ENCODE results near the gene OXSR1.

OXSR1 gene

GRCh38 chr3:38264779-38265178, 99.4 kb downstream of the OXSR1 start:
- H4K91ac ChIP-seq (ENCODE audit: low read depth, low read length, poor library complexity), result no peak overlapping the region
- no peaks in the 10 kb centered on the region for H3K27me3 ChIP-seq (ENCODE audit: control insufficient read depth in 3 of 3, insufficient read depth in 3 of 3, low read depth in 1 of 3, low read length in 3 of 3)
- H3K36me3 ChIP-seq (replicated peaks in 1 of 2; ENCODE audit: control insufficient read depth in 2 of 2, insufficient read depth in 2 of 2, low read length in 2 of 2), result peaks cover 2% of the 10 kb centered on the region in 2 donors
- peaks cover 0 to 10% of the 10 kb centered on the region in 2 donors for H3K9me3 ChIP-seq (replicated peaks in 1 of 2; ENCODE audit: control insufficient read depth in 2 of 2, insufficient read depth in 1 of 2, low read depth in 1 of 2, low read length in 2 of 2)
- H2BK15ac ChIP-seq (ENCODE audit: low read length), result no peak overlapping the region
- H3K4me3 ChIP-seq (ENCODE audit: low read length in 2 of 2), result no peak overlapping the region
- H3K4me2 ChIP-seq (ENCODE audit: insufficient read depth, low read length, poor library complexity, severe bottlenecking), result no peak overlapping the region
- peaks cover 7 to 10% of the 10 kb centered on the region in 2 donors for H3K4me1 ChIP-seq (ENCODE audit: control insufficient read depth in 2 of 2, insufficient read depth in 1 of 2, low read depth in 1 of 2, low read length in 2 of 2)
- H3K9ac ChIP-seq (ENCODE audit: low read depth, low read length, poor library complexity), result no peak overlapping the region
- H4K8ac ChIP-seq (ENCODE audit: low read depth, low read length), result no peak overlapping the region
- no peaks in the 10 kb centered on the region for H3K79me1 ChIP-seq (ENCODE audit: low read depth, low read length)
- no peak overlapping the region for H3K27ac ChIP-seq (replicated peaks; ENCODE audit: low read length)
- H3K14ac ChIP-seq (ENCODE audit: low read length), result no peak overlapping the region
- no CpG with 5 or more reads among the region's 1 CpG for WGBS, 2 donors (ENCODE audit: extremely low coverage in 2 of 2, insufficient read length in 2 of 2, insufficient replicate concordance in 1 of 2)
- no peak overlapping the region for H3K4ac ChIP-seq (ENCODE audit: low read length)
- H2BK12ac ChIP-seq (ENCODE audit: low read length), result no peak overlapping the region
- no peak overlapping the region for H2AFZ ChIP-seq (ENCODE audit: low read length)
- no peak overlapping the region for H2BK5ac ChIP-seq (ENCODE audit: low read length)
- no peak overlapping the region for H2BK120ac ChIP-seq (ENCODE audit: low read depth, low read length)
- H2AK5ac ChIP-seq (ENCODE audit: low read depth, low read length), result no peak overlapping the region
- no peak overlapping the region for H3K18ac ChIP-seq (ENCODE audit: low read length)
- DNase-seq (ENCODE audit: low spot score), result no peak
- no peak overlapping the region for H3K23ac ChIP-seq (ENCODE audit: low read depth, low read length, poor library complexity)

GRCh38 chr3:38265604-38266307, 100.4 kb downstream of the OXSR1 start, which contains the start of gene SLC22A13:
Gene SLC22A13, plus strand, starts transcription at chr3:38265812. Its CDS starts 49 bp downstream, at chr3:38265861.
- Histone ChIP-seq H2AFZ (ENCODE audit: low read length) (no peak within 1 kb of the TSS), H4K8ac (ENCODE audit: low read depth, low read length) (no peak within 1 kb of the TSS), H4K91ac (ENCODE audit: low read depth, low read length, poor library complexity) (no peak within 1 kb of the TSS), H3K4me1 (ENCODE audit: control insufficient read depth in 2 of 2, insufficient read depth in 1 of 2, low read depth in 1 of 2, low read length in 2 of 2) (peaks cover 7 to 10% of the 10 kb centered on the region in 2 donors), H2BK120ac (ENCODE audit: low read depth, low read length) (no peak within 1 kb of the TSS), H3K36me3 (replicated peaks in 1 of 2; ENCODE audit: control insufficient read depth in 2 of 2, insufficient read depth in 2 of 2, low read length in 2 of 2) (peaks cover 2% of the 10 kb centered on the region in 2 donors), H3K27me3 (ENCODE audit: control insufficient read depth in 3 of 3, insufficient read depth in 3 of 3, low read depth in 1 of 3, low read length in 3 of 3) (no peaks in the 10 kb centered on the region), H3K4me2 (ENCODE audit: insufficient read depth, low read length, poor library complexity, severe bottlenecking) (no peak within 1 kb of the TSS), H3K4me3 (ENCODE audit: low read length in 2 of 2) (no peak within 1 kb of the TSS), H3K4ac (ENCODE audit: low read length) (no peak within 1 kb of the TSS), H3K79me1 (ENCODE audit: low read depth, low read length) (no peaks in the 10 kb centered on the region), H3K23ac (ENCODE audit: low read depth, low read length, poor library complexity) (peak within 1 kb of the TSS; percentile 2), H2BK5ac (ENCODE audit: low read length) (no peak within 1 kb of the TSS), H3K9me3 (replicated peaks in 1 of 2; ENCODE audit: control insufficient read depth in 2 of 2, insufficient read depth in 1 of 2, low read depth in 1 of 2, low read length in 2 of 2) (peaks cover 0 to 10% of the 10 kb centered on the region in 2 donors), H3K27ac (replicated peaks; ENCODE audit: low read length) (no peak within 1 kb of the TSS), H2BK15ac (ENCODE audit: low read length) (no peak within 1 kb of the TSS), H3K9ac (ENCODE audit: low read depth, low read length, poor library complexity) (no peak within 1 kb of the TSS), H3K18ac (ENCODE audit: low read length) (no peak within 1 kb of the TSS), H3K14ac (ENCODE audit: low read length) (no peak within 1 kb of the TSS), H2BK12ac (ENCODE audit: low read length) (no peak within 1 kb of the TSS), H2AK5ac (ENCODE audit: low read depth, low read length) (no peak within 1 kb of the TSS)
- no peak for DNase-seq (ENCODE audit: low spot score)
- WGBS, 2 donors (ENCODE audit: extremely low coverage in 2 of 2, insufficient read length in 2 of 2, insufficient replicate concordance in 1 of 2), result no CpG with 5 or more reads among the region's 9 CpGs

- Histone ChIP-seq H4K8ac (ENCODE audit: low read depth, low read length) (no peak overlapping the region), H3K4ac (ENCODE audit: low read length) (no peak overlapping the region), H3K79me1 (ENCODE audit: low read depth, low read length) (no peaks in the 10 kb centered on the region), H3K18ac (ENCODE audit: low read length) (no peak overlapping the region), H3K23ac (ENCODE audit: low read depth, low read length, poor library complexity) (no peak overlapping the region), H3K36me3 (replicated peaks in 1 of 2; ENCODE audit: control insufficient read depth in 2 of 2, insufficient read depth in 2 of 2, low read length in 2 of 2) (no peaks in the 10 kb centered on the region), H3K9ac (ENCODE audit: low read depth, low read length, poor library complexity) (no peak overlapping the region), H3K4me2 (ENCODE audit: insufficient read depth, low read length, poor library complexity, severe bottlenecking) (no peak overlapping the region), H3K14ac (ENCODE audit: low read length) (no peak overlapping the region), H2BK12ac (ENCODE audit: low read length) (no peak overlapping the region), H3K27ac (replicated peaks; ENCODE audit: low read length) (no peak overlapping the region), H4K91ac (ENCODE audit: low read depth, low read length, poor library complexity) (no peak overlapping the region), H2BK15ac (ENCODE audit: low read length) (no peak overlapping the region), H3K4me1 (ENCODE audit: control insufficient read depth in 2 of 2, insufficient read depth in 1 of 2, low read depth in 1 of 2, low read length in 2 of 2) (peaks cover 7 to 10% of the 10 kb centered on the region in 2 donors), H3K4me3 (ENCODE audit: low read length in 2 of 2) (no peak overlapping the region), H2AK5ac (ENCODE audit: low read depth, low read length) (no peak overlapping the region), H2BK120ac (ENCODE audit: low read depth, low read length) (no peak overlapping the region), H2BK5ac (ENCODE audit: low read length) (no peak overlapping the region), H3K27me3 (ENCODE audit: control insufficient read depth in 3 of 3, insufficient read depth in 3 of 3, low read depth in 1 of 3, low read length in 3 of 3) (no peaks in the 10 kb centered on the region), H2AFZ (ENCODE audit: low read length) (no peak overlapping the region), H3K9me3 (replicated peaks in 1 of 2; ENCODE audit: control insufficient read depth in 2 of 2, insufficient read depth in 1 of 2, low read depth in 1 of 2, low read length in 2 of 2) (peaks cover 1 to 2% of the 10 kb centered on the region in 2 donors)
- DNase-seq (ENCODE audit: low spot score), result no peak
- no CpG with 5 or more reads among the region's 1 CpG for WGBS, 2 donors (ENCODE audit: extremely low coverage in 2 of 2, insufficient read length in 2 of 2, insufficient replicate concordance in 1 of 2)
Observed at GRCh38 chr3:38266810-38267209, 101.5 kb downstream of the OXSR1 start.

GRCh38 chr3:38267662-38268061, 102.3 kb downstream of the OXSR1 start:
- no peak overlapping the region for H3K23ac ChIP-seq (ENCODE audit: low read depth, low read length, poor library complexity)
- no peaks in the 10 kb centered on the region for H3K79me1 ChIP-seq (ENCODE audit: low read depth, low read length)
- no peak overlapping the region for H3K4me3 ChIP-seq (ENCODE audit: low read length in 2 of 2)
- H3K9ac ChIP-seq (ENCODE audit: low read depth, low read length, poor library complexity), result no peak overlapping the region
- no peak overlapping the region for H2AFZ ChIP-seq (ENCODE audit: low read length)
- no peaks in the 10 kb centered on the region for H3K36me3 ChIP-seq (replicated peaks in 1 of 2; ENCODE audit: control insufficient read depth in 2 of 2, insufficient read depth in 2 of 2, low read length in 2 of 2)
- H2BK5ac ChIP-seq (ENCODE audit: low read length), result no peak overlapping the region
- H4K8ac ChIP-seq (ENCODE audit: low read depth, low read length), result no peak overlapping the region
- no peak overlapping the region for H3K4me2 ChIP-seq (ENCODE audit: insufficient read depth, low read length, poor library complexity, severe bottlenecking)
- H3K27ac ChIP-seq (replicated peaks; ENCODE audit: low read length), result no peak overlapping the region
- no peak overlapping the region for H3K4ac ChIP-seq (ENCODE audit: low read length)
- H2AK5ac ChIP-seq (ENCODE audit: low read depth, low read length), result no peak overlapping the region
- no peak for DNase-seq (ENCODE audit: low spot score)
- H3K27me3 ChIP-seq (ENCODE audit: control insufficient read depth in 3 of 3, insufficient read depth in 3 of 3, low read depth in 1 of 3, low read length in 3 of 3), result no peaks in the 10 kb centered on the region
- no peak overlapping the region for H3K18ac ChIP-seq (ENCODE audit: low read length)
- no peak overlapping the region for H4K91ac ChIP-seq (ENCODE audit: low read depth, low read length, poor library complexity)
- H3K14ac ChIP-seq (ENCODE audit: low read length), result no peak overlapping the region
- H3K4me1 ChIP-seq (ENCODE audit: control insufficient read depth in 2 of 2, insufficient read depth in 1 of 2, low read depth in 1 of 2, low read length in 2 of 2), result peaks cover 7 to 10% of the 10 kb centered on the region in 2 donors
- no CpG with 5 or more reads among the region's 2 CpGs for WGBS, 2 donors (ENCODE audit: extremely low coverage in 2 of 2, insufficient read length in 2 of 2, insufficient replicate concordance in 1 of 2)
- no peak overlapping the region for H2BK120ac ChIP-seq (ENCODE audit: low read depth, low read length)
- H2BK15ac ChIP-seq (ENCODE audit: low read length), result no peak overlapping the region
- H3K9me3 ChIP-seq (replicated peaks in 1 of 2; ENCODE audit: control insufficient read depth in 2 of 2, insufficient read depth in 1 of 2, low read depth in 1 of 2, low read length in 2 of 2), result peaks cover 0 to 1% of the 10 kb centered on the region in 2 donors
- no peak overlapping the region for H2BK12ac ChIP-seq (ENCODE audit: low read length)
